K562 (cell line): ENCODE measurements around the gene SPATA31D4. TPM values are rescaled to one million over a fixed set of nuclear protein-coding genes. Genes with fewer than 3 reads are reported as not detected.

Source experiments
- ATAC-seq: fragments of 200-7000 bp; cut with Tn5 transposase; 3 replicates; pipeline ENCODE4 v1.9.1; 2020; ENCODE audit warnings: moderate library complexity
- BruUV-seq: library from RNA; stranded (reverse); fragments of 400-500 nt; replicated peaks from 2 replicates; lab custom pipeline; 2021; lab: Mats Ljungman, UMichigan
- CTCF ChIA-PET: fragments of 300-600 bp; formaldehyde crosslinking; extraction: SDS; loops from one replicate; lab custom pipeline; 2021; ENCODE audit warnings: low intra/inter-chr PET ratio; lab: Yijun Ruan, JAX
- POLR2A ChIA-PET: fragments of 300-600, 350-650 bp; sonication (Branson Sonifier 250); formaldehyde crosslinking; extraction: SDS; loops from one replicate; lab custom pipeline; 2021; ENCODE audit warnings: antibody characterized with exemption, inconsistent platforms; lab: Yijun Ruan, JAX
- DNase-seq, 4 experiments: peaks; one replicate each; pipeline versions ENCODE4 v3.0.0 to v3.0.0-alpha.2; 2011 to 2018; ENCODE audit warnings: low spot score in 3 of 4, mixed read lengths in 3 of 4; ENCODE audit errors: extremely low read depth in 1 of 4
- FAIRE-seq: peaks from 2 replicates; lab custom pipeline; 2011; peaks lifted over from hg19 to GRCh38; lab: Jason Lieb, UNC
- H2AFZ ChIP-seq: 2 replicates; pipeline ENCODE4 v1.6.0; 2011; ENCODE audit warnings: low read depth, low read length, control low read depth, inconsistent platforms
- H3K27ac ChIP-seq: fragments of 200-600 bp; 3 replicates; pipeline ENCODE4 v1.8.0; 2011; ENCODE audit warnings: low read depth, mild to moderate bottlenecking, control low read depth, inconsistent platforms, low read length, moderate library complexity, mixed read lengths; ENCODE audit errors: extremely low read depth
- H3K27me3 ChIP-seq, 2 experiments: fragments of 300-600 bp in 1 of 2; 2 replicates in 1 of 2; 3 replicates in 1 of 2; pipeline versions ENCODE4 v1.6.0 to v1.8.0; 2011; ENCODE audit warnings: inconsistent platforms in 2 of 2, low read length in 2 of 2, mild to moderate bottlenecking in 1 of 2, mixed read lengths in 1 of 2, moderate library complexity in 1 of 2; ENCODE audit not compliant: control insufficient read depth in 2 of 2, insufficient read depth in 2 of 2
- H3K36me3 ChIP-seq: fragments of 300-600 bp; 3 replicates; pipeline ENCODE4 v1.8.0; 2011; ENCODE audit warnings: mild to moderate bottlenecking, low read length, inconsistent platforms; ENCODE audit not compliant: control insufficient read depth, insufficient read depth
- H3K4me1 ChIP-seq, 2 experiments: fragments of 200-600 bp in 1 of 2; replicated peaks in 1 of 2; 2 replicates in 1 of 2; 3 replicates in 1 of 2; pipeline versions ENCODE4 v1.5.1 to v1.8.0; 2011; ENCODE audit warnings: inconsistent platforms in 2 of 2, low read length in 2 of 2, mild to moderate bottlenecking in 1 of 2, mixed read lengths in 1 of 2, moderate library complexity in 1 of 2; ENCODE audit not compliant: control insufficient read depth in 2 of 2, insufficient read depth in 2 of 2
- H3K4me2 ChIP-seq: 2 replicates; pipeline ENCODE4 v1.6.1; 2011; ENCODE audit warnings: low read length, control low read depth, inconsistent platforms, mixed read lengths; ENCODE audit not compliant: insufficient read depth
- H3K4me3 ChIP-seq: fragments of 200-600 bp; sonication (generic), shearing (Covaris generic); 2 replicates; pipeline ENCODE4 v1.5.1; 2016; ENCODE audit warnings: control low read depth, inconsistent platforms
- H3K79me2 ChIP-seq: fragments of 200-600 bp; 3 replicates; pipeline ENCODE4 v1.8.0; 2011; ENCODE audit warnings: low read length, inconsistent platforms; ENCODE audit not compliant: control insufficient read depth, insufficient read depth
- H3K9ac ChIP-seq, 2 experiments: 2 replicates each; pipeline versions ENCODE4 v1.6.0 to v1.6.1; 2011; ENCODE audit warnings: low read depth in 2 of 2, low read length in 2 of 2, control low read depth in 1 of 2, inconsistent platforms in 1 of 2, mild to moderate bottlenecking in 1 of 2, mixed read lengths in 1 of 2; ENCODE audit not compliant: insufficient read depth in 1 of 2
- H3K9me1 ChIP-seq: one replicate; pipeline ENCODE4 v1.6.0; 2011; ENCODE audit warnings: inconsistent platforms, mild to moderate bottlenecking, low read length, moderate library complexity; ENCODE audit not compliant: control insufficient read depth, insufficient read depth
- H3K9me3 ChIP-seq: replicated peaks from 2 replicates; pipeline ENCODE4 v1.5.1; 2011; ENCODE audit warnings: low read depth, low read length, inconsistent platforms; ENCODE audit not compliant: control insufficient read depth, insufficient read depth
- H4K20me1 ChIP-seq: replicated peaks from 2 replicates; pipeline ENCODE4 v1.6.1; 2011; ENCODE audit warnings: low read length, inconsistent platforms, mixed read lengths; ENCODE audit not compliant: control insufficient read depth, insufficient read depth
- GATAD2A ChIP-seq: fragments of 450-650 bp; IDR thresholded peaks from 2 replicates; pipeline ENCODE4 v1.6.1; 2017
- KLF16 ChIP-seq: IDR thresholded peaks from 2 replicates; pipeline ENCODE4 v1.6.1; 2016; ENCODE audit warnings: antibody characterized with exemption
- NFE2 ChIP-seq: IDR thresholded peaks from 2 replicates; pipeline ENCODE4 v1.6.1; 2014; ENCODE audit warnings: antibody characterized with exemption, low read depth
- PTRF ChIP-seq: fragments of 450-650 bp; IDR thresholded peaks from 2 replicates; pipeline ENCODE4 v1.6.1; 2016; ENCODE audit warnings: mild to moderate bottlenecking, missing genetic modification characterization, missing compliant biosample characterization
- ZNF311 ChIP-seq: fragments of 250-450 bp; sonication (Bioruptor Pico); IDR thresholded peaks from 2 replicates; pipeline ENCODE4 v1.4.0; 2020; ENCODE audit warnings: mild to moderate bottlenecking, moderate library complexity
- ZNF511 ChIP-seq: sonication (generic); formaldehyde crosslinking; IDR thresholded peaks from 2 replicates; pipeline ENCODE4 v1.8.0; 2022; ENCODE audit warnings: mild to moderate bottlenecking, missing genetic modification reagents
- ZNF512 ChIP-seq: IDR thresholded peaks from 2 replicates; pipeline ENCODE4 v1.6.1; 2016; ENCODE audit warnings: missing genetic modification characterization, missing compliant biosample characterization
- ZNF785 ChIP-seq: fragments of 250-450 bp; sonication (Bioruptor Pico); IDR thresholded peaks from 2 replicates; pipeline ENCODE4 v1.4.0; 2020; ENCODE audit warnings: mild to moderate bottlenecking
- ZZZ3 ChIP-seq: fragments of 450-650 bp; IDR thresholded peaks from 2 replicates; pipeline ENCODE4 v1.6.1; 2016; ENCODE audit warnings: antibody characterized with exemption, mild to moderate bottlenecking, moderate library complexity
- WGBS: fragments of 100-300 bp; shearing (Covaris generic); methylation state at CpG from one replicate; pipeline ENCODE4 v1.1.6; 2016; ENCODE audit warnings: low coverage, mixed read lengths; ENCODE audit not compliant: insufficient coverage; ENCODE audit errors: missing lambda C conversion rate; 5-methylcytosine and 5-hydroxymethylcytosine counted together
- in situ Hi-C: fragments of 300-500 bp; cut with MboI; formaldehyde crosslinking; loops from 4 replicates; pipeline ENCODE4 v1.15.0; 2018; ENCODE audit warnings: inconsistent platforms, mixed read lengths
- intact Hi-C: fragments of 100-400 bp; cut with micrococcal nuclease; formaldehyde crosslinking; loops from 2 replicates; pipeline ENCODE4 v1.14.2; 2022
- polyA plus RNA-seq, 8 experiments: library from polyadenylated mRNA; depleted of rRNA in 4 of 8; stranded (reverse) in 5 of 8; unstranded in 3 of 8; fragments of >200 nt; fragmentation: Nextera tagmentation in 2 of 8; fragmentation: Illumina TruSeq in 1 of 8; extraction: Ambion mirVana in 2 of 8; extraction: Trizol in 1 of 8; gene quantifications; 2 replicates each; pipeline versions ENCODE4 v1.2.1 to v1.2.3, GENCODE V29; 2011 to 2014; ENCODE audit warnings: inconsistent platforms in 1 of 8, missing spikeins in 1 of 8
- total RNA-seq, 7 experiments: library from RNA; depleted of rRNA in 6 of 7; stranded (reverse); fragments of >200 nt in 6 of 7; fragmentation: Illumina TruSeq in 2 of 7; extraction: Trizol in 2 of 7; gene quantifications; 2 replicates each; pipeline versions ENCODE4 v1.2.1 to v1.2.3, GENCODE V29; 2011 to 2021; ENCODE audit warnings: low replicate concordance in 1 of 7

Gene SPATA31D4
- total and polyA plus RNA-seq, 9 of the 15 experiments (the other 6 are each of a cell fraction or from before 2014, with no cell fraction given) = not detected

- ChIA-PET POLR2A (no interaction called here), CTCF (no interaction called here)
- BruUV-seq = no TSS peak
- no peaks in the 10 kb centered on the region for H3K9me1 ChIP-seq
- H3K4me3 ChIP-seq = no peak overlapping the region
- H3K36me3 ChIP-seq = no peaks in the 10 kb centered on the region
- H3K27me3 ChIP-seq = no peaks in the 10 kb centered on the region
- in situ Hi-C loops = no loop called here
- H3K79me2 ChIP-seq = no peaks in the 10 kb centered on the region
- no peaks in the 10 kb centered on the region for H3K9me3 ChIP-seq
- DNase-seq (no peak), ATAC-seq (no peak), FAIRE-seq (no peak)
- no peaks in the 10 kb centered on the region for H4K20me1 ChIP-seq
- H3K4me2 ChIP-seq = no peak overlapping the region
- H2AFZ ChIP-seq = no peak overlapping the region
- no peak for TF ChIP-seq PTRF (tag)
- TF ChIP-seq ZNF512 (tag) = no peak
- TF ChIP-seq NFE2 = no peak
- no peak for TF ChIP-seq ZNF785
- TF ChIP-seq GATAD2A = no peak
- H3K4me1 ChIP-seq = no peaks in the 10 kb centered on the region
- WGBS = 0% methylated on average over 1 of the region's 1 CpG
- H3K27ac ChIP-seq = no peak overlapping the region
- no peak overlapping the region for H3K9ac ChIP-seq
- intact Hi-C loops = no loop called here
Observed at GRCh38 chr9:81894891-81895290, 33.3 kb upstream of the SPATA31D4 start.

- in situ Hi-C loops = no loop called here
- Histone ChIP-seq H3K9ac (no peak overlapping the region), H2AFZ (no peak overlapping the region), H3K27ac (no peak overlapping the region), H3K27me3 (no peaks in the 10 kb centered on the region), H3K79me2 (no peaks in the 10 kb centered on the region), H3K4me3 (no peak overlapping the region), H3K4me1 (no peaks in the 10 kb centered on the region), H3K36me3 (no peaks in the 10 kb centered on the region), H4K20me1 (no peaks in the 10 kb centered on the region), H3K4me2 (no peak overlapping the region), H3K9me1 (no peaks in the 10 kb centered on the region), H3K9me3 (no peaks in the 10 kb centered on the region)
- ChIA-PET POLR2A (no interaction called here), CTCF (no interaction called here)
- no TSS peak for BruUV-seq
- ATAC-seq (no peak), FAIRE-seq (no peak), DNase-seq (no peak)
- intact Hi-C loops = no loop called here
- TF ChIP-seq KLF16 (no peak), ZNF511 (CRISPR knock-in tag) (no peak), ZNF311 (no peak), ZZZ3 (no peak)
Observed at GRCh38 chr9:81896070-81896469, 32.2 kb upstream of the SPATA31D4 start.
